HUES64 (cell line): ENCODE results near the gene CSGALNACT2.

Experiments
- H3K27ac ChIP-seq: 2 replicates; pipeline ENCODE4 v1.7.0; 2013; ENCODE audit warnings: low read depth, low read length, inconsistent platforms
- H3K27me3 ChIP-seq: 2 replicates; pipeline ENCODE4 v1.6.1; 2013; ENCODE audit warnings: mild to moderate bottlenecking, low read length; ENCODE audit not compliant: insufficient read depth
- H3K36me3 ChIP-seq: 2 replicates; pipeline ENCODE4 v1.6.1; 2013; ENCODE audit warnings: mild to moderate bottlenecking, low read length; ENCODE audit not compliant: insufficient read depth
- H3K4me1 ChIP-seq: 2 replicates; pipeline ENCODE4 v1.6.1; 2013; ENCODE audit warnings: mild to moderate bottlenecking, low read length, moderate library complexity; ENCODE audit not compliant: insufficient read depth
- H3K4me3 ChIP-seq: 2 replicates; pipeline ENCODE4 v1.5.1; 2013; ENCODE audit warnings: mild to moderate bottlenecking, low read length, moderate library complexity
- H3K9ac ChIP-seq: 2 replicates; pipeline ENCODE4 v1.6.1; 2013; ENCODE audit warnings: mild to moderate bottlenecking, low read depth, low read length
- H3K9me3 ChIP-seq: 2 replicates; pipeline ENCODE4 v1.6.1; 2013; ENCODE audit warnings: low read depth, low read length; ENCODE audit not compliant: insufficient read depth
- WGBS: fragments of 150-250, 120-280 bp; methylation state at CpG from one replicate; pipeline ENCODE4 v1.1.7; 2013; ENCODE audit warnings: missing lambda C conversion rate; 5-methylcytosine and 5-hydroxymethylcytosine counted together

Gene CSGALNACT2

DNA sequence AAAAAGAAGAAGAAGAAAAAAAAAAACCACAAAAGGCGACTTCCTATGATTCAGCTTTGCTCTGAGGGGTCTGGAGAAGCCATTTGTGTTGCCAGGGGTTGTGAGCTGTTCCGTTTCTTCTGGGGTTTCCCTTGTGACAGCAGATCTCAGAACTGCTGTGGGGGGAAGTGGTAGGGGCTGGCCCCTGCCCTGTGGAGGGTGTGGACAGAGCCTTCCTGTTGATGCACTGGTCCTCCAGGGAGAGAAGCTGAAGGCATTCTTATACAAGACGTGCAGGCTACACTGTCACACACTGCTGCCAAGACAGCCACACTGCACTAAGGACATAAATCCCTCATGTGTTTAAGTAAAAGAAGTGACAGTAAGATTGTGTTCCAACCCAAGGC lies 17.3 kb upstream of the CSGALNACT2 start:
- WGBS: 85% methylated on average over 3 of the region's 3 CpGs

DNA sequence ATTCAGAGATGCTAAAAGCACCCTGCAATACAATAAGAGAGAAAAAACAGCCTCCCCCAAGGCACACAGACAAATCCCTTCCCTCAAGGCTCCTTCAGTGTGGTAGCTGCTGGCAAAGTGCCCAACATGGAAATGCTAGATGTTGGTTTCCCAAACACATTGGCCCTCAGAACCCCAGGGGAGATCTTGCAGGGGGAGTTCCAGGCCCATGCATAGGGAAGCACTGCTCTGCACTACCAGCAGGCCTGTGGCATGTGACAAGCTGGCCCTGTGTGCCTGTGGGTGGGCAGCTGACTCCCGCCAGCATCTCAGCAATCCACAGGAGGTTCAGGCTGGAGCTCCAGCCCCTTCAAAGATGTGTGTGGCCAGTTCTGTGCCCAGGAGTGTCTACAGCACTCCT lies 16.8 kb upstream of the CSGALNACT2 start:
- no peaks in the 10 kb centered on the region for H3K4me1 ChIP-seq
- H3K9ac ChIP-seq: no peak overlapping the region
- H3K27me3 ChIP-seq: no peaks in the 10 kb centered on the region
- no peak overlapping the region for H3K4me3 ChIP-seq
- WGBS: 96% methylated on average over 1 of the region's 1 CpG
- H3K27ac ChIP-seq: no peak overlapping the region
- H3K36me3 ChIP-seq: no peaks in the 10 kb centered on the region
- H3K9me3 ChIP-seq: no peaks in the 10 kb centered on the region

More for the DNA sequence above, 17.3 kb upstream of the CSGALNACT2 start:
- Histone ChIP-seq H3K4me1 (no peaks in the 10 kb centered on the region), H3K27ac (no peak overlapping the region), H3K27me3 (no peaks in the 10 kb centered on the region), H3K4me3 (no peak overlapping the region), H3K9me3 (no peaks in the 10 kb centered on the region), H3K9ac (no peak overlapping the region), H3K36me3 (no peaks in the 10 kb centered on the region)

DNA sequence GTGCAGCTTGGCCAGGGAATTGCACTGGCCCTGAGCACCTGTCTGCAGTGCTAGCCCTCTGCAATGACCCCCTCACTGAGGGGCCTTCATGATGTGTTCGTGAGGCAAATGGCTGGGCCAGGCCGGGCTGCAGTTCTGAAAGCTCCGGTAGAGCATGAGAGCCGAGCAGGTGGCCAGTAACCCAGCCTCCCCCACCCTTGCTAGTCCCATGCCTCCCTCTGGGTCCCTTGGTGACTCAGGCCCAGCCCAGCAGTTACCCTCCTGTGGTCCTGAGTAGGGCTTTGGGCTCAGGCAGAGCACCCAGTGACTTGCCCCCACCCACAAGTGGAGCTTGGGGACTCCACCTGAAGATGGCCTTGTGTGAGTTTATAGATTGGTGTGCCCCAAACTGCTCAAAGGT lies 16.1 kb upstream of the CSGALNACT2 start:
- H3K27ac ChIP-seq: no peak overlapping the region
- H3K27me3 ChIP-seq: no peaks in the 10 kb centered on the region
- H3K4me1 ChIP-seq: no peaks in the 10 kb centered on the region
- WGBS: 93% methylated on average over 4 of the region's 4 CpGs
- H3K9ac ChIP-seq: no peak overlapping the region
- no peak overlapping the region for H3K4me3 ChIP-seq
- H3K36me3 ChIP-seq: no peaks in the 10 kb centered on the region
- H3K9me3 ChIP-seq: no peaks in the 10 kb centered on the region

DNA sequence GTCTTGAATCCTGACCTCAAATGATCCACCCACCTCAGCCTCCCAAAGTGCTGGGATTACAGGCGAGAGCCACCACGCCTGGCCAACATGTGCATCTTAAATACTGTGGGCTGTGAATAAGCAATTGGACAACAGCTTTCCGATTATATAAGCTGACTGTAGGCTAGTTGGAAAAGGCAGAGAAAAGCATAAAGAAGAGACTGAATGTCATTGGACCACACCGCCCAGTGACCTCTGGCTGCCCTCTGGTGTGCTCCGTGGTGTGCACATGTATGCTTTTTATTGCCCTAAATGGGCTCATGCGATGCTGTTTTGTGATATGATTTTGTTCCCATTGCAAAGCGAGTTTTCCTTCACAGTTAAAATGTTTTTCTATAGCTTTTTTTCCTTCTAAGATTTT lies 15.4 kb upstream of the CSGALNACT2 start:
- no peaks in the 10 kb centered on the region for H3K36me3 ChIP-seq
- no peaks in the 10 kb centered on the region for H3K9me3 ChIP-seq
- no peaks in the 10 kb centered on the region for H3K4me1 ChIP-seq
- H3K27me3 ChIP-seq: no peaks in the 10 kb centered on the region
- H3K27ac ChIP-seq: no peak overlapping the region
- H3K9ac ChIP-seq: no peak overlapping the region
- no peak overlapping the region for H3K4me3 ChIP-seq
- 93% methylated on average over 7 of the region's 7 CpGs for WGBS

DNA sequence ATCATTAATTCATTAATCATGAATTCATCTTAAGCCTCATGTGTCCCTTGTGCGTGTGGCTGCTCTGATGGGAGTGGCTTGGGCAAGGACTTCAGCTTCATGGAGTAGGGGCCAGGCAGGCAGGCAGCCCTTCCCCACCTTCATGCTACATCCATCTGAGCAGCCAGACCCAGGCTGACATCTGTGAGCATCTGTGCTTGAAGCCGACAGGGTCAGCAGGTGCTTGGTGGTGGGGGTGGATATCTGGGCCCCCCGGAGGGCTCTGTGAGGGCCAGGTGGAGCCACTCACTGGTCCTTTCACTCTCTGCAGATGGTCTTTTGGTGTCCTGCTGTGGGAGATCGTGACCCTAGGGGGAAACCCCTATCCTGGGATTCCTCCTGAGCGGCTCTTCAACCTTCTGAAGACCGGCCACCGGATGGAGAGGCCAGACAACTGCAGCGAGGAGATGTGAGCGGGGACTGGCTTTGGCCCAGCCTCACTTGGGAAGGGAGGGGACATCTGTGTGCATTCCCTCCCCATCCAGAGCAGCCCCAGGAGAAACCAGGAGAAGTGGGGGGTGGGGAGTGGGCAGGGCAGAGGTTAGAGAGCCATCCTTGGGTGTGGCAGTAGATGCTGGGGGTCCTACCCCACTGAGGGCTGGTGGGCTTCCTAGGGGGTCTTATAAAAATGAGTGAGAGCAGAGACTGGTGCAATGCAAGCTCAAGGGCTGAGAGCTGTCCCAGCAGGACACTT lies 14.7 kb upstream of the CSGALNACT2 start:
- Histone ChIP-seq H3K36me3 (no peaks in the 10 kb centered on the region), H3K4me1 (no peaks in the 10 kb centered on the region), H3K9ac (no peak overlapping the region), H3K27me3 (no peaks in the 10 kb centered on the region), H3K4me3 (no peak overlapping the region), H3K9me3 (no peaks in the 10 kb centered on the region), H3K27ac (no peak overlapping the region)
- WGBS: 96% methylated on average over 9 of the region's 9 CpGs

DNA sequence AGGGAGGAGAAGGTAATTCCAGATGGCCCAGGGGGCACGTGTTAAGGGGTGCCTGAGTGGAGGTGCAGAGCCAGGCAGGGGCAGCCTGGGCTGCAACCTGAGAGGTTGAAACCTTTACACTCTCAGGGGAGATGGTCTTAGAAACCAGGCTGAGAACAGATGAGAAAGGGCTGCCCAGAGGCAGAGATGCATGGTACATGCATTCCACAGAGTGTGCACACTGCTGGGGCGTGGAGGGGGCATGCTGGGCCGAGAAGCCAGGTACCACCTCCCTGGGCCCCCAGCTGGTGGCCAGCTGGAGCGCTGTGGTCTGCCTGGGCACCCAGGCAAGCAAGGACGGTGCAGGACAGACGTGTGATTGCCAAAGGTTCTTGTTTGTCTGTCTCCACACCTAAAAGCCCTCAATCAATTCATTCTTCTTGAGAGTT lies 14.1 kb upstream of the CSGALNACT2 start:
- no peak overlapping the region for H3K9ac ChIP-seq
- no peaks in the 10 kb centered on the region for H3K36me3 ChIP-seq
- 0 out of 2 replicates have a peak, but pooled peaks cover 1% of the 10 kb centered on the region for H3K4me1 ChIP-seq
- H3K27me3 ChIP-seq: no peaks in the 10 kb centered on the region
- no peaks in the 10 kb centered on the region for H3K9me3 ChIP-seq
- no peak overlapping the region for H3K27ac ChIP-seq
- H3K4me3 ChIP-seq: no peak overlapping the region
- WGBS: 93% methylated on average over 6 of the region's 6 CpGs

DNA sequence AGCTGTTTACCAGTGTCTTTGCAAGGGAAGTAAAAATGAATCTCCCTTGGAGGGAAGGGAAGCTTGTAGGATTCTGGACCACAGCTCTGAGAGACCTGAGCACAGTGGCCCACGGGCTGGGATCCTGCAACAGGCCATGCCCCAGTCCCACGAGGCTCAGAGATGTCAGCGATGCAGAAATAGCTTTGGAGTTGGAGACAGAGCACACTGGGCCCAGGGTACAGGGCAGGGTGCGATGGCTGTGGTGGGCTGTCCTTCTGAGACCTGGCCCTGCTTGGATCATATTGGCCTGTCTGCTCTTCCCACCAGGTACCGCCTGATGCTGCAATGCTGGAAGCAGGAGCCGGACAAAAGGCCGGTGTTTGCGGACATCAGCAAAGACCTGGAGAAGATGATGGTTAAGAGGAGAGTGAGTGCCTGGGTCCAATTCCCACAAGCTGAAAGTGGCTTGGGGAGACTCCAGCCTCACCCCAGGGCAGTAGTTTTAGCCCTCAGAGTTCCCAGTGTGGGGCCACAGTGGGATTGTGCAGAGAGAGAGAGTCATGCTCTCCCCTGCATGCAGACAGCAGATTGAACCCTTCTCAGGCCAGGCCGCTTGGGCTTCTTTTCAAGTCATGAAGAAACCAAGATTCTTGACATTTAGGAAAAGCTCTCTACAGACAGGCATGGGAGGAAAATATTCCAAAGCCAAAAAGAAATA lies 13.5 kb upstream of the CSGALNACT2 start:
- Histone ChIP-seq H3K4me3 (no peak overlapping the region), H3K36me3 (no peaks in the 10 kb centered on the region), H3K4me1 (0 out of 2 replicates have a peak, but pooled peaks cover 5% of the 10 kb centered on the region), H3K9me3 (no peaks in the 10 kb centered on the region), H3K27me3 (no peaks in the 10 kb centered on the region), H3K9ac (no peak overlapping the region), H3K27ac (no peak overlapping the region)
- WGBS: 86% methylated on average over 9 of the region's 9 CpGs

DNA sequence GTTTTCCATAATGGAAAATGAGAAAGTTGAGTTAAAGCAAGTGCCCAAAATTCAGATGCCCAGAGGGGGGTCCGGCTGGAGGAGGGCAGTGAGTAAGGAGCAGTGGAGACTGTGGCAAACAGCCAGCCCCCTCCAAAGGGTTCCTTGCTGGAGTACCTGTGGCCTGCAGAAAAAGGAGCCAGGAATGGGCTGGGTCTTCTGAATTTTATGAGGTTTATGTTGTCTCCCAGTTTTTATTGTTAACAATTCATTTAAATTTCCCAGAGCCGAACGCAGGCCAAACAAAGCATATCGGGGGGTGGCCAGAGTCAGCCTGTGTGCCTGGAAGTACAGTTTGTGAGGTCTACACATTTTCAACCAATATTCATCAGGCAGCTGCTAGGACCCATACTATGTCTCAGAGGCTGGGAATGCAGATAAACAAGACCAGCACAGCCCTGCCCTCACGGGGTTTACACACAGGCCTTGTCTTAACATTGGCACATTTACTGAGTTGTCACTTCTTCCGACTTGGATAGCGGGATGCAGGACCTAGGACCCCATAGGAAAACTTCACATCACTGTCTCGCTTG lies 12.9 kb upstream of the CSGALNACT2 start:
- H3K36me3 ChIP-seq: no peaks in the 10 kb centered on the region
- 0 out of 2 replicates have a peak, but pooled peaks cover 5% of the 10 kb centered on the region for H3K4me1 ChIP-seq
- WGBS: 96% methylated on average over 8 of the region's 8 CpGs
- H3K27ac ChIP-seq: no peak overlapping the region
- no peaks in the 10 kb centered on the region for H3K9me3 ChIP-seq
- H3K4me3 ChIP-seq: no peak overlapping the region
- no peaks in the 10 kb centered on the region for H3K27me3 ChIP-seq
- no peak overlapping the region for H3K9ac ChIP-seq

DNA sequence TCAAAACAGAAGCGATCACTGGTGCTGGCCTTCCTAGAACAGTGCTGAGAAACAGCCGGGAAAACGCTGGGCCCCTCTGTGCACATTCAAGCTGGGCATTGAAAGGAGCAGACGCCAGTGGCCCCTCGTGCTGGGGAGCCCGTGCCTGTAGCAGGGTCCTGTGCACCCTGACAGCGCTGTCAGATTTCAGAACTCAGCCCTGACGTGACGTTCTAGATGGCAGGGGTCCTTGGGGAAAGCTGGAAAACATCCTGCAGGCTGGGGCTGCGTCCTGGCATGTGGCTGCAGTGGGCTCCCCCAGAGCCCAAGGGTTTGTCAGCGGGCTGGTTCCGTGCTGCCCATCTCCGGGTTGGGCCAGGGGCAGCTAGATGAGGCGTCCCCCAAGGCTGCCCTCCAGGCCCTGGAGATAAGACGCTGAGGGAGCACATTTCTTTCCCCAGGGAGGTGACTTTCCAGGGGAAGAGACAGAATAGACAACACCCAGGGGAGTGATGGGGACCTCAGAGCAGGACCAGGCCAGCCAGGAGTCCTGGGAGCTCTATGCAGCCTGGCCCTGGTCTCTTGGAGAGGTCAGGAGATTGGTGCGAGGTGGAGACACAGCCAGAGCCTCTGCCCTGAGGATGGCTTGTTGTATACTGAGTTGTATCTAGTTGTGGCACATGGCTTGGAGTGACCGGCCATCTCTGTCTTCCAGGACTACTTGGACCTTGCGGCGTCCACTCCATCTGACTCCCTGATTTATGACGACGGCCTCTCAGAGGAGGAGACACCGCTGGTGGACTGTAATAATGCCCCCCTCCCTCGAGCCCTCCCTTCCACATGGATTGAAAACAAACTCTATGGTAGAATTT lies 12.1 kb upstream of the CSGALNACT2 start:
- Histone ChIP-seq H3K4me1 (0 out of 2 replicates have a peak, but pooled peaks cover 5% of the 10 kb centered on the region), H3K27ac (no peak overlapping the region), H3K27me3 (no peaks in the 10 kb centered on the region), H3K9me3 (no peaks in the 10 kb centered on the region), H3K36me3 (no peaks in the 10 kb centered on the region), H3K9ac (no peak overlapping the region), H3K4me3 (no peak overlapping the region)
- WGBS: 92% methylated on average over 23 of the region's 23 CpGs

DNA sequence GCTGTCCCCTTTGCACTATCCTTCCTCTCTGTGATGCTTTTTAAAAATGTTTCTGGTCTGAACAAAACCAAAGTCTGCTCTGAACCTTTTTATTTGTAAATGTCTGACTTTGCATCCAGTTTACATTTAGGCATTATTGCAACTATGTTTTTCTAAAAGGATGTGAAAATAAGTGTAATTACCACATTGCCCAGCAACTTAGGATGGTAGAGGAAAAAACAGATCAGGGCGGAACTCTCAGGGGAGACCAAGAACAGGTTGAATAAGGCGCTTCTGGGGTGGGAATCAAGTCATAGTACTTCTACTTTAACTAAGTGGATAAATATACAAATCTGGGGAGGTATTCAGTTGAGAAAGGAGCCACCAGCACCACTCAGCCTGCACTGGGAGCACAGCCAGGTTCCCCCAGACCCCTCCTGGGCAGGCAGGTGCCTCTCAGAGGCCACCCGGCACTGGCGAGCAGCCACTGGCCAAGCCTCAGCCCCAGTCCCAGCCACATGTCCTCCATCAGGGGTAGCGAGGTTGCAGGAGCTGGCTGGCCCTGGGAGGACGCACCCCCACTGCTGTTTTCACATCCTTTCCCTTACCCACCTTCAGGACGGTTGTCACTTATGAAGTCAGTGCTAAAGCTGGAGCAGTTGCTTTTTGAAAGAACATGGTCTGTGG lies 11.4 kb upstream of the CSGALNACT2 start:
- Histone ChIP-seq H3K9ac (no peak overlapping the region), H3K27me3 (no peaks in the 10 kb centered on the region), H3K36me3 (no peaks in the 10 kb centered on the region), H3K4me1 (0 out of 2 replicates have a peak, but pooled peaks cover 5% of the 10 kb centered on the region), H3K9me3 (no peaks in the 10 kb centered on the region), H3K27ac (no peak overlapping the region), H3K4me3 (no peak overlapping the region)
- 94% methylated on average over 6 of the region's 7 CpGs for WGBS
